Stimulated activated CD8-positive, alpha-beta memory T cell treated with anti-CD3 and anti-CD28 coated beads, Interleukin-7, amount 100 ng/mL, for 24 hours (primary cell): ENCODE measurements around the gene ZBTB8A.
"Not testable (repeated sequence)": the region's sequence is repeated elsewhere in the genome, so short reads cannot be mapped to it uniquely, and the experiment has no call there.

Experiments
- DNase-seq: peaks from one replicate; pipeline ENCODE4 v3.0.0-alpha.2; 2020; ENCODE audit warnings: low read depth

The ZBTB8A gene

GRCh38 chr1:32538887-32539583, at the start of gene ZBTB8A:
ZBTB8A (plus strand) TSS chr1:32539427; CDS start chr1:32592932, 53,505 bp downstream.
- no peak for DNase-seq

GRCh38 chr1:32489774-32490454, 49.3 kb upstream of the ZBTB8A start:
- DNase-seq: no peak

GRCh38 chr1:32491386-32491785, 47.8 kb upstream of the ZBTB8A start:
- no peak for DNase-seq

GRCh38 chr1:32494196-32494595, 45.0 kb upstream of the ZBTB8A start:
- DNase-seq: no peak

GRCh38 chr1:32494711-32495337, 44.4 kb upstream of the ZBTB8A start:
- DNase-seq: no peak

- no peak for DNase-seq
Observed at GRCh38 chr1:32496127-32496526, 43.1 kb upstream of the ZBTB8A start.

GRCh38 chr1:32498751-32499150, 40.5 kb upstream of the ZBTB8A start:
- no peak for DNase-seq

- DNase-seq: no peak
Observed at GRCh38 chr1:32500387-32501209, 38.6 kb upstream of the ZBTB8A start.

- DNase-seq: no peak
Observed at GRCh38 chr1:32501865-32502264, 37.4 kb upstream of the ZBTB8A start.

- no peak for DNase-seq
Observed at GRCh38 chr1:32503153-32503552, 36.1 kb upstream of the ZBTB8A start.

GRCh38 chr1:32507021-32507420, 32.2 kb upstream of the ZBTB8A start:
- no peak for DNase-seq

- DNase-seq: no peak
Observed at GRCh38 chr1:32508761-32509160, 30.5 kb upstream of the ZBTB8A start.

- no peak for DNase-seq
Observed at GRCh38 chr1:32509939-32510338, 29.3 kb upstream of the ZBTB8A start.

- no peak for DNase-seq
Observed at GRCh38 chr1:32516402-32516801, 22.8 kb upstream of the ZBTB8A start.

- no peak for DNase-seq
Observed at GRCh38 chr1:32518976-32519375, 20.3 kb upstream of the ZBTB8A start.

- no peak for DNase-seq
Observed at GRCh38 chr1:32521165-32521564, 18.1 kb upstream of the ZBTB8A start.

- no peak for DNase-seq
Observed at GRCh38 chr1:32525053-32525452, 14.2 kb upstream of the ZBTB8A start.

GRCh38 chr1:32525661-32526444, 13.4 kb upstream of the ZBTB8A start:
- no peak for DNase-seq

GRCh38 chr1:32528550-32528949, 10.7 kb upstream of the ZBTB8A start:
- DNase-seq: not testable (repeated sequence)

GRCh38 chr1:32533792-32534327, 5.4 kb upstream of the ZBTB8A start:
- no peak for DNase-seq

GRCh38 chr1:32536117-32536516, 3.1 kb upstream of the ZBTB8A start:
- DNase-seq: no peak
